Calu3 (cell line): ENCODE data around the gene GNG11. TPM values are rescaled to one million over a fixed set of nuclear protein-coding genes. Genes with fewer than 3 reads are reported as not detected.

Experiments used
- BruUV-seq: library from RNA; stranded (reverse); fragments of 400-500 nt; replicated peaks from 2 replicates; lab custom pipeline; 2021; lab: Mats Ljungman, UMichigan
- CTCF ChIA-PET: fragments of 300-600 bp; sonication (Branson Sonifier 250); formaldehyde crosslinking; loops from one replicate; lab custom pipeline; 2022; ENCODE audit warnings: antibody characterized with exemption; lab: Charles Lee
- DNase-seq: peaks from one replicate; pipeline ENCODE4 v3.0.0; 2022
- H3K27ac Mint-ChIP-seq: one replicate; pipeline ENCODE4 v1.8.0; 2022; ENCODE audit warnings: mixed read lengths; ENCODE audit not compliant: unreplicated experiment
- H3K27me3 Mint-ChIP-seq: one replicate; pipeline ENCODE4 v1.8.0; 2022; ENCODE audit warnings: mixed read lengths; ENCODE audit not compliant: unreplicated experiment
- H3K36me3 Mint-ChIP-seq: one replicate; pipeline ENCODE4 v1.8.0; 2022; ENCODE audit warnings: mild to moderate bottlenecking, moderate library complexity, mixed read lengths; ENCODE audit not compliant: insufficient read depth, unreplicated experiment
- H3K4me1 Mint-ChIP-seq: one replicate; pipeline ENCODE4 v1.8.0; 2022; ENCODE audit warnings: mild to moderate bottlenecking, low read depth, mixed read lengths; ENCODE audit not compliant: unreplicated experiment
- H3K4me3 Mint-ChIP-seq: one replicate; pipeline ENCODE4 v1.8.0; 2022; ENCODE audit warnings: mild to moderate bottlenecking, low read depth, moderate library complexity, mixed read lengths; ENCODE audit not compliant: unreplicated experiment
- H3K9me3 Mint-ChIP-seq: one replicate; pipeline ENCODE4 v1.8.0; 2022; ENCODE audit warnings: low read depth, mixed read lengths; ENCODE audit not compliant: unreplicated experiment
- intact Hi-C: fragments of 100-400 bp; cut with micrococcal nuclease; formaldehyde crosslinking; loops from one replicate; pipeline ENCODE4 v1.10.0; 2022; ENCODE audit not compliant: unreplicated experiment
- total RNA-seq: library from RNA; stranded (reverse); gene quantifications from 2 replicates; pipeline ENCODE4 v1.2.3, GENCODE V29; 2022
- TF ChIP-seq, protein P1 (sequence below): fragments of 200-600 bp; IDR thresholded peaks from one replicate; pipeline ENCODE4 v1.8.0; 2022; ENCODE audit warnings: antibody characterized with exemption; ENCODE audit not compliant: unreplicated experiment

The GNG11 gene
- total RNA-seq, 1 experiment from 2014 or later: 3.5 TPM

DNA sequence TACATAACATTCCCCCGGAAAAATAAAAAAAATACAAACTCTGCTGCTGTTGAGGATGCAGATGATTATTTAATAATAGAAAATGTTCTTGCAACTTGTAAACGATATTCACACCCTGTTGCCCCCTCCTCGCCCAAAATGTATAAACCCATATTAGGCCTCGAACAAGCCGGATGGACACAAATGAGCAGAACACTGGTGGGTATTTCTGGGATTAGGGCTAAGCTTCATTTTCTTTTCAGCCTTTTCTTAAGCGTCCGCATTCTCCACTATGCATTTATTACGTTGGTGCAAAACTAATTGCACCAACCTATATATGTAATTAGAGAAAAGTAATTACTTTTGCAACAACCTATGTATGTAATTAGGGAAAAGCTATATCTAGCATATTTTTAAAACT is 349 bp upstream of the GNG11 start:
- intact Hi-C loops: no loop called here
- peaks cover 20% of the 10 kb centered on the region for H3K36me3 Mint-ChIP-seq
- CTCF ChIA-PET: interaction anchor here (0.6 kb wide), 1 partner anchor 78 kb away, joined by 4 read pairs; no protein-coding TSS in a partner anchor
- no peaks in the 10 kb centered on the region for H3K27me3 Mint-ChIP-seq
- BruUV-seq: no TSS peak
- H3K9me3 Mint-ChIP-seq: no peaks in the 10 kb centered on the region
- peak overlapping the region; percentile 75 for H3K4me3 Mint-ChIP-seq
- TF ChIP-seq, protein P1, sequence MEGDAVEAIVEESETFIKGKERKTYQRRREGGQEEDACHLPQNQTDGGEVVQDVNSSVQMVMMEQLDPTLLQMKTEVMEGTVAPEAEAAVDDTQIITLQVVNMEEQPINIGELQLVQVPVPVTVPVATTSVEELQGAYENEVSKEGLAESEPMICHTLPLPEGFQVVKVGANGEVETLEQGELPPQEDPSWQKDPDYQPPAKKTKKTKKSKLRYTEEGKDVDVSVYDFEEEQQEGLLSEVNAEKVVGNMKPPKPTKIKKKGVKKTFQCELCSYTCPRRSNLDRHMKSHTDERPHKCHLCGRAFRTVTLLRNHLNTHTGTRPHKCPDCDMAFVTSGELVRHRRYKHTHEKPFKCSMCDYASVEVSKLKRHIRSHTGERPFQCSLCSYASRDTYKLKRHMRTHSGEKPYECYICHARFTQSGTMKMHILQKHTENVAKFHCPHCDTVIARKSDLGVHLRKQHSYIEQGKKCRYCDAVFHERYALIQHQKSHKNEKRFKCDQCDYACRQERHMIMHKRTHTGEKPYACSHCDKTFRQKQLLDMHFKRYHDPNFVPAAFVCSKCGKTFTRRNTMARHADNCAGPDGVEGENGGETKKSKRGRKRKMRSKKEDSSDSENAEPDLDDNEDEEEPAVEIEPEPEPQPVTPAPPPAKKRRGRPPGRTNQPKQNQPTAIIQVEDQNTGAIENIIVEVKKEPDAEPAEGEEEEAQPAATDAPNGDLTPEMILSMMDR: no peak
- no peak for DNase-seq
- H3K27ac Mint-ChIP-seq: peak overlapping the region; percentile 59
- H3K4me1 Mint-ChIP-seq: peaks cover 8% of the 10 kb centered on the region

DNA sequence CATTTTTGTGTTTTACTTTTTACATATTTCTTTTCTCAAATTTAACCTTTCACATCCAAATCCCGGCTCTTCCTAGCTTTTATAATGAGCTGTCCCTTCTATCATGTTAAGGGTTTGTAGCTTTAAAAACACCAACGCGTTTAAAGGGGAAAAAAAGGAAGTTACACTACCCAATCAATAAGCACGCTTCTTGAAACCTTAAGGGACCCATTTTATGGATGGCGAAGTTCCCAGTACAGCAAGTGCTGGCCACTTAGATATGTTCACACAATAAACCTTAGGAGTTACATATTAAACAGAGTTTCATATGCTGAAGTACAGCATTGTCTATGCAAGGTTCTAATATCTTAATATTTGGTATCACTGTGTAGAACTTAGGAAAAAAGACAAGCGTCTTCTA is 1.8 kb downstream of the GNG11 start:
- intact Hi-C loops: no loop called here
- CTCF ChIA-PET: no interaction called here
- H3K27ac Mint-ChIP-seq: no peak overlapping the region
- no peaks in the 10 kb centered on the region for H3K4me1 Mint-ChIP-seq
- H3K27me3 Mint-ChIP-seq: no peaks in the 10 kb centered on the region
- peak overlapping the region; percentile 75 for H3K4me3 Mint-ChIP-seq
- no TSS peak for BruUV-seq
- H3K36me3 Mint-ChIP-seq: peaks cover 15% of the 10 kb centered on the region
- TF ChIP-seq, protein P1: no peak
- no peak for DNase-seq
- no peaks in the 10 kb centered on the region for H3K9me3 Mint-ChIP-seq

DNA sequence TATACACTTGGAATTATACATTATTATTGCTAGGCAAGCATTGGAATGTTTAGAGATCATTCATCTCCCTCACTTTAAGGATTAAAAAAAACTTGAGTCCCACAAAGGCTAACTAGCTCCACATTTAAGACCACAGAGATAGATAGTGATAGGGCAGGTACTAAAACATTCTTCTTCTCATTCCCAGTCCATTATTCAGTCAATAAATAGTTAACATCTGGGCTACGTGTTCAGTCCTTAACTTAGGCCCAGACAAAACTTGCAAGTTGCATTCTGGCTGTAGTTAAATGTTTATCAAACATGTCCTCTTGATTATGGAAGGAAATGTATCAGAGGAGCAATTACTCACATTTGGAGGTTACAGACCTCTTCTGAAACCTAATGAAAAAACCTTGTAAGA is 2.4 kb downstream of the GNG11 start:
- Mint-ChIP-seq H3K4me3 (peak overlapping the region; percentile 75), H3K27me3 (no peaks in the 10 kb centered on the region), H3K4me1 (no peaks in the 10 kb centered on the region), H3K9me3 (no peaks in the 10 kb centered on the region), H3K27ac (no peak overlapping the region), H3K36me3 (peaks cover 15% of the 10 kb centered on the region)
- no TSS peak for BruUV-seq
- CTCF ChIA-PET: no interaction called here
- intact Hi-C loops: no loop called here
- TF ChIP-seq, protein P1: no peak
- no peak for DNase-seq

DNA sequence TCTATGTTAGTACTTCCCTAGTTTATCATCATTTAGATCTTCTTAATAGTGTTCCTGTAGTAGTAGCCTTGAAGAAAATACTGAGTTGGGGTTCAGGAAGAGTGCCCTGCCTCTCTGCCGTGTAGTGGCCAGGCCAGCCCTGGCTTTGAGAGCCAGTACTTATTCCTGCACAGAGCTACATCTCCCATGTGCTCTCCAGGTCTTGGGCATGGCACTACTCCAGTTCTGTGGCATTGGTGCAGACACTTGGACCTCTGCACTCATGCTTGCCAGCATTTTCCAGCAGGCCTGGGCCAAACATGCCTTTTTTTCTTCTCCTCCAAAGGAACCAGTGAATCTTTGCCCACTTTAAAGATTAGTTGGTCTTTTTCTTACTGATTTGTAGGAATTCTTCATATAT is 5.3 kb downstream of the GNG11 start:
- Mint-ChIP-seq H3K36me3 (peaks cover 11% of the 10 kb centered on the region), H3K27me3 (no peaks in the 10 kb centered on the region), H3K27ac (no peak overlapping the region), H3K9me3 (no peaks in the 10 kb centered on the region), H3K4me1 (no peaks in the 10 kb centered on the region), H3K4me3 (no peak overlapping the region)
- intact Hi-C loops: no loop called here
- CTCF ChIA-PET: interaction anchor here (0.5 kb wide), 1 partner anchor 22 kb away, joined by 3 read pairs; no protein-coding TSS in a partner anchor
- DNase-seq: no peak
- BruUV-seq: no TSS peak
- TF ChIP-seq, protein P1: no peak
